A673 (cell line): ENCODE results near the gene SLC6A6. TPM values are rescaled to one million over a fixed set of nuclear protein-coding genes. Genes with fewer than 3 reads are reported as not detected.

ENCODE experiments used
- BruUV-seq: library from RNA; stranded (reverse); fragments of 400-500 nt; replicated peaks from 2 replicates; lab custom pipeline; 2021; lab: Mats Ljungman, UMichigan
- CTCF ChIA-PET: fragments of 300-600 bp; sonication (Branson Sonifier 250); formaldehyde crosslinking; loops from one replicate; lab custom pipeline; 2022; ENCODE audit warnings: antibody characterized with exemption; lab: Charles Lee
- POLR2A ChIA-PET: fragments of 300-600 bp; sonication (Branson Sonifier 250); formaldehyde crosslinking; loops from one replicate; lab custom pipeline; 2022; ENCODE audit warnings: antibody characterized with exemption; ENCODE audit not compliant: low non-redundant PET; lab: Charles Lee
- DNase-seq: peaks from one replicate; pipeline ENCODE4 v3.0.0-alpha.2; 2015; ENCODE audit warnings: low spot score
- H3K27ac ChIP-seq: fragments of 200-600 bp; sonication (generic); 2 replicates; pipeline ENCODE4 v1.5.1; 2016; ENCODE audit warnings: mixed run types, low read depth, mild to moderate bottlenecking, mixed read lengths, antibody characterized with exemption, low read length; ENCODE audit not compliant: poor library complexity, severe bottlenecking
- H3K27me3 ChIP-seq: fragments of 200-600 bp; sonication (generic); replicated peaks from 2 replicates; pipeline ENCODE4 v1.6.1; 2017; ENCODE audit warnings: mixed run types, low read depth, mild to moderate bottlenecking, mixed read lengths, antibody characterized with exemption, low read length; ENCODE audit not compliant: insufficient read depth, poor library complexity
- H3K36me3 ChIP-seq: fragments of 200-600 bp; sonication (generic); 2 replicates; pipeline ENCODE4 v1.6.1; 2016; ENCODE audit warnings: mixed run types, mild to moderate bottlenecking, mixed read lengths, antibody characterized with exemption, low read length; ENCODE audit not compliant: insufficient read depth, poor library complexity, severe bottlenecking
- H3K4me1 ChIP-seq: fragments of 200-600 bp; sonication (generic); 2 replicates; pipeline ENCODE4 v1.6.1; 2017; ENCODE audit warnings: mixed run types, mild to moderate bottlenecking, mixed read lengths, antibody characterized with exemption, low read length; ENCODE audit not compliant: insufficient read depth, poor library complexity, severe bottlenecking
- H3K4me3 ChIP-seq: fragments of 200-600 bp; sonication (generic); 2 replicates; pipeline ENCODE4 v1.5.1; 2016; ENCODE audit warnings: low read depth, mixed run types, mild to moderate bottlenecking, mixed read lengths, low read length; ENCODE audit not compliant: poor library complexity, severe bottlenecking
- H3K9me3 ChIP-seq: fragments of 200-600 bp; sonication (generic); 2 replicates; pipeline ENCODE4 v1.6.1; 2016; ENCODE audit warnings: mixed run types, low read depth, mild to moderate bottlenecking, mixed read lengths, antibody characterized with exemption, low read length; ENCODE audit not compliant: poor library complexity, severe bottlenecking
- CTCF ChIP-seq: fragments of 300-800, 200-600 bp; sonication (generic); conservative IDR thresholded peaks from 2 replicates; pipeline ENCODE4 v1.5.1; 2017; ENCODE audit warnings: low read depth, mild to moderate bottlenecking, antibody characterized with exemption, low read length, moderate library complexity, mixed read lengths
- EZH2 ChIP-seq: fragments of 200-600 bp; sonication (generic); IDR thresholded peaks from 2 replicates; pipeline ENCODE4 v1.6.1; 2017; ENCODE audit warnings: borderline replicate concordance, low read depth, mild to moderate bottlenecking, mixed read lengths, antibody characterized with exemption, low read length; ENCODE audit not compliant: poor library complexity, severe bottlenecking
- intact Hi-C: fragments of 100-400 bp; cut with micrococcal nuclease; formaldehyde crosslinking; loops from one replicate; pipeline ENCODE4 v1.10.0; 2022; ENCODE audit not compliant: unreplicated experiment
- total RNA-seq: library from RNA; stranded (reverse); gene quantifications from 2 replicates; pipeline ENCODE4 v1.2.3, GENCODE V29; 2021

The SLC6A6 gene
- total RNA-seq, 1 experiment from 2014 or later = 55.1 TPM

GRCh38 chr3:14505001-14505802 is 102.8 kb downstream of the SLC6A6 start:
- Histone ChIP-seq H3K4me1 (no peaks in the 10 kb centered on the region), H3K9me3 (peaks cover 9% of the 10 kb centered on the region), H3K36me3 (no peaks in the 10 kb centered on the region), H3K27ac (no peak overlapping the region), H3K27me3 (no peaks in the 10 kb centered on the region), H3K4me3 (no peak overlapping the region)
- TF ChIP-seq EZH2 = no peak
- no peak for TF ChIP-seq CTCF
- intact Hi-C loops = loop anchor here (5.0 kb wide), 1 partner anchor 417 kb away; no protein-coding TSS in a partner anchor
- CTCF ChIA-PET = no interaction called here
- POLR2A ChIA-PET = no interaction called here
- DNase-seq = no peak
- no TSS peak for BruUV-seq

GRCh38 chr3:14505803-14506500 is 103.5 kb downstream of the SLC6A6 start:
- no peaks in the 10 kb centered on the region for H3K36me3 ChIP-seq
- no peak for DNase-seq
- no peak for TF ChIP-seq CTCF
- no peak for TF ChIP-seq EZH2
- no peak overlapping the region for H3K4me3 ChIP-seq
- no peaks in the 10 kb centered on the region for H3K27me3 ChIP-seq
- POLR2A ChIA-PET = no interaction called here
- no TSS peak for BruUV-seq
- CTCF ChIA-PET = no interaction called here
- H3K4me1 ChIP-seq = no peaks in the 10 kb centered on the region
- no peak overlapping the region for H3K27ac ChIP-seq
- intact Hi-C loops = loop anchor here (5.0 kb wide), 1 partner anchor 416 kb away; no protein-coding TSS in a partner anchor
- H3K9me3 ChIP-seq = peaks cover 9% of the 10 kb centered on the region

- POLR2A ChIA-PET = no interaction called here
- Histone ChIP-seq H3K36me3 (no peaks in the 10 kb centered on the region), H3K9me3 (peaks cover 9% of the 10 kb centered on the region), H3K27ac (no peak overlapping the region), H3K27me3 (no peaks in the 10 kb centered on the region), H3K4me1 (no peaks in the 10 kb centered on the region), H3K4me3 (no peak overlapping the region)
- TF ChIP-seq EZH2 = no peak
- no peak for TF ChIP-seq CTCF
- DNase-seq = no peak
- CTCF ChIA-PET = no interaction called here
- BruUV-seq = no TSS peak
- intact Hi-C loops = loop anchor here (5.0 kb wide), 1 partner anchor 416 kb away; no protein-coding TSS in a partner anchor
Observed at GRCh38 chr3:14506626-14507304, 104.4 kb downstream of the SLC6A6 start.
